ENCODE measurements around the gene PRSS12.

Gene PRSS12

DNA sequence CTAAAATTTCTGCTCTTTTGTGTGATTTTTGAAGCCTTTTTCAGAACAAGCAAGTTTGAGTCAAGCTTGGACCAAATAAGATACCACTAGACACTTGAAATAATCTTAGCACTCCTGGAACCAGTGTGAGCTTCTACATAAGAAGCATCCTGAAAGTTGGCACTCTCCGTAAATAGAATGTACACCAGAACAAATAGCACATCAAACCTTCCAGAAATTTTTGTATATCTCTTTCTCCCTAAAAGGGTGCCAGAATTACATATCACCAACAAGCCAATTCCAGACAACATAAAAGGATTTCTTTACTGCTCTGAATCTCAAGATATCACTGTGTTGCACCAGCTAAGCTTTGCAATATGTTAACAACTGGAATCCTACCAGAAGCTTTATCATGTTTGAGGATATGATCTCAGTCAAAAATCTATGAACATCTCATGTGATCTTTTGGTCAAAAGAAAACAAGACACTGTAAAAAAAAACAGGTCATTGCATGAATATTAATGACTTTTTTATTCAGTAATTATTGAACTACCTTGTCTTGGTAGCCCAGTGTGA is 117.2 kb downstream of the PRSS12 start:
- Histone ChIP-seq H3K36me3 (ENCODE audit: control insufficient read depth, insufficient read depth, low read length) (no peaks in the 10 kb centered on the region), H3K4me1 (ENCODE audit: control insufficient read depth, insufficient read depth, low read length, poor library complexity, severe bottlenecking) (no peaks in the 10 kb centered on the region), H3K27me3 (replicated peaks; ENCODE audit: control insufficient read depth, insufficient read depth, low read length, poor library complexity, severe bottlenecking) (no peaks in the 10 kb centered on the region), H3K4me3 (ENCODE audit: insufficient read depth, low read depth, low read length, poor library complexity, severe bottlenecking) (no peak overlapping the region), H3K27ac (ENCODE audit: insufficient read depth, low read length, poor library complexity, severe bottlenecking) (no peak overlapping the region), H3K9me3 (ENCODE audit: control insufficient read depth, low read length) (no peaks in the 10 kb centered on the region)
- DNase-seq = no peak
